NCI-H2081 (cell line): ENCODE results near the gene ACSM4.

ENCODE experiments used
- DNase-seq, 2 experiments: peaks; one replicate each; lab custom pipeline; 2025; lab: John Stamatoyannopoulos, UW

Gene ACSM4

DNA sequence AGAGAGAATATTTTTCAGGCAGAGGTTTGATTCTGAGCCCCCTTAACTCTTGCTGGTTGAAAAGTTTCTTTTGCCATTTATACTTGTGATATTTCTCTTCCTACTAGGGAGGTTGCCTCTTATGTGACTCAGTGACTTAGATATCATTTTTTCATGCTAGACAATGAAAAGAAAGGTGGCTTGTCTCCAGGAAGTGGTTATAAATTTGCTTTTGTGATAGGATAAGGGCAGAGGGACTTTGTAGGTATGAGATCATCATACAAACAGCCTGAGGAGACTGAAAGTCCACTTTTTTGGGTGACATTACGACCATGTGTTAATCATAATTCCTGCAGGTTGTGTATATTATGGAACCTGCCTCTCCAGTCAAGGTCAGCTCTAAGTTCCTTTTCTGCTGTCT is 35.8 kb downstream of the ACSM4 start:
- no peak for DNase-seq

DNA sequence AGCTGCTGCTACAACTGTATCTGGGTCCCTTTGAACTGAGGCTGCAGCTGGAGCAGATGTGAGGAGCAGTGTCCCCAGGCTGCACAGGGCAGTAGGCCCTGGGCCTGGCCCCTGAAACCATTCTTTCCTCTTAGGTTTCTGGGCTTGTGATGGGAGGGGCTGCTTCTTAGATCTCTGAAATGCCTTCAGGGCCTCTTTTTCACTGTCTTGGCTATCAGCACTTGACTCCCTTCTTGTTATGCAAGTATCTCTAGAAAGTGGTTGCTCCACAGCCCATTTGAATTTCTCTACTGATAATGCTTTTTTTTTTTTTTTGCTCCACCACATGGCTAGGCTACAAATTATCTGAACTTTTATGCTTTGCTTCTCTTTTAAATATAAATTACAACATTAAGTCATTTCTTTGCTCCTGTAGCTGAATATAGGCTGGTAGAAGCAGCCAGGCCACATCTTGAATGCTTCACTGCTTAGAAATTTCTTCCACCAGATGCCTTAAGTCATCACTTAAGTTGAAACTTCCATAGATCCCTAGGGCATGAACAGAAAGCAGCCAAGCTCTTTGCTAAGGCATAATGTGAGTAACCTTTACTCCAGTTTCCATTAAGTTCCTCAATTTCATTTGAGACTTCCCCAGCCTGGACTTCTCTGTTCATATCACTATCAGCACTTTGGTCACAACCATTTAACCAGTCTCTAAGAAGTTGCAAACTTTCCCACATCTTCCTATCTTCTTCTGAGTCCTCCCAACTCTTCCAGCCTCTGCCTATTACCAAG is 41.1 kb downstream of the ACSM4 start:
- no peak for DNase-seq

DNA sequence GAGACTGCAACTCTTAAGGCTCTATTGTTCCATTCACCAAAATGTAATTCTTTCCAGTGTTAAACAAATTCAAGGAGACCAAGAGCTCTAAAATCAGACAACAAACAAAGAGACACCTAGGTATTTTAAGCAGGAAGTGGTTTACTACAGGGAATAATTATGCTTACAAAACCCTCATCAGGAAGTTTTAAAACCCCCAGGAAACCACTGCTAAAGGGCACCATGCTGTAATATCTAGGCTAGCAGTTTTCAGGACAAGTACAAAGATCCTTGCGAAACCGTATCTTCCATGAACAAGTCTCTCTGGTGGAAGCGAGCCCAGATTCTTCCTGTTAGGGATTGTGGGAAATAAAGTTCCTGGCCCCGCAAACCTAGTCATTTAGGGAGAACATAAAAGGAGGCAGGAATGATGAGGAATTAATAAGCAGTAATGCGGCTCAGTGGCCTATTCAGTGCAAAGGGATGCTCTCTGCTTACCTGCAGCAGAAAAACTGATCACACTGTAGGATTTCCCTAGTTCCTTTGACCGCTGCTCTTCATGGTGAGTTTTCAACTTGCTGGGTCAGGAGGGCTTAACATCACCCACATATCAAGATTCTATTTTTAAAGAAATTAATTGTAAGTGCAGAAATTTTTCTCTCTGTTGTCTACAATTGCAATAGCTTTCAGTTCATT is 42.8 kb downstream of the ACSM4 start:
- DNase-seq: no peak

DNA sequence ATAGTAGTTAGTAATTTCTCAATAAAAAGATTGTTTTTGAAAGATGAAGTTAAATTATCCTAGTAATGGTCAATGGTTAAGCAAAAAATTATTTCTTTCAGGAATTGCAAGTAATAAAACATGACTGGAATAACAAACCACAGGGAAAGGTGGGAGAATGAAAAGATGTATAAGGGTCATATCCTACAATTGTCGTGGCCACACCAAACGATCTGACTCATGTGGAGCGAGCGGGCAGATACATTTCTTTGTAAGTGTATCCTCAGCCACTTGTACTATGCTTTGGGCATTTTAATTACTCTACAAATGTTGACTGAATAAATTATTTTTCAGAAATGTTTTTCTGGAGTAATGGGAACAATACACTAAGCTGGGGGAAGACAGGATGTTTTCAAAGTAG is 45.5 kb downstream of the ACSM4 start:
- DNase-seq: no peak

DNA sequence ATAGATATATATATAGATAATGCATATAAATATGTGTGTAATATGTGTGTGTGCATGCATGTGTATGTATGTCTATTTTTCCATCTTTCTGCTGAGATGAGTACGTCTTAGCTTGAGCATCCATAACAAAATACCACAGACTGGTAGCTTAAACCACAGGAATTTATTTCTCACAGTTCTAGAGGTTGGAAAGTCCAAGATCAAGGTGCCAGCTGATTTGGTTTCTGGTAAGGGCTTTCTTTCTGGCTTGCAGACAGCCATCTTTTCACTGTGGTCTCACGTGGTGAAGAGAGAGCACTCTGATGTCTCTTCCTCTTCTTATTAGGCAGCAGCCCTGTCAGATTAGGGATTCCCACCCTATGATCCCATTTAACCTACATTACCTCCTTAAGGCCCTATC is 47.3 kb downstream of the ACSM4 start:
- DNase-seq: no peak

DNA sequence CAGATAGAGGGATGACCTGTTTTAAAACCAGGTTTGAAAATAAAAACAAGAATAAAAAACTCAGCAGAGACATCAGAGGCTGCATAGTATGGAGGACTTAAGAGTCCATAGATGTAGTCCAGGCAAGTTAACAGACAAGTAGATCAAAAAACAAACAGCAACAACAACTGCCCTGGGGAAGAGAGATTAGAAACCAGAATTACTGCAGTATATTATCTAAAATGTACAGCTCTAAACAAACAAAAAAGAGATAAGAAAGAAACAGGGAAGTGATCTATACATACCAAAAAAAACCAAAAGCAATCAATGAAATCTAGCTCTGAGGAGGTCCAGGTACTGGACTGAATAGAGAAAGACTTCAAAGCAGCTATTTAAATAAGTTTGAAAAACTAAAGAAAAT is 48.8 kb downstream of the ACSM4 start:
- DNase-seq: no peak

DNA sequence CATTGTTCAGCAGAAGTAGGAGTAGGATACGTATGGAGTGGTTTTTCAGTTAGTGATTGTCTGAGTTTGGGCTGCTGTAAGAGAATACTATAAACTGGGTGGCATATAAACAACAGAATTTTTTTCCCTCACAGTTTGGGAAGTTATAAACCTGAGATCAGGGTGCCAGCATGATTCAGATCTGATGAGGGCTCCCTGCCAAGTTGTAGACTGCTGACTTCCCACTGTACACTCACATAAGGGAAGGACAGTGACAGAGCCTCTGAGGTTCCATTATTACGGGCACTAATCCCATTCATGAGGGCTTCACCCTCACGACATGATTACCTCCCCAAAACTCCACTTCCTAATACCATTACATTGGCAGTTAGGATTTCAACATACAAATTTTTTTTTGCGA is 50.7 kb downstream of the ACSM4 start:
- no peak for DNase-seq

DNA sequence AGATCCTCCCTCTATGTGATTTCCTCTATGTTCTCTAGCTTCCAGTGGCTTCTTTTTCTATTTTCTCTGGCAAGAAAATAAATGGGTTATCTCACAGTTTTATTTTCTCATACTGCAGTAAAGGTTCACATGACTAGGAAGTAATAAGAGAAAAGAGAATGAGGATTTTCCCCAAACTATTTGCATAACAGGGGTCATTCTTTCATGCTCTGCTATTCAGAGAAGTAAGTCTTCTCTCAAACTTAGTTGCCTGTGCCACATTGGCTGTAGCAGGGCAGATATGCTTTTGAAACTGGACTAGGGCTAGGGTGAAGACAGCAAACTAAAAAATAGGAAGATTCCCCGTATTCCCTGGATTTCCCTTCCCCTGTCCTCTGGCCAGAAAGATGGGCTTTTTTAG is 57.4 kb downstream of the ACSM4 start:
- DNase-seq: no peak

DNA sequence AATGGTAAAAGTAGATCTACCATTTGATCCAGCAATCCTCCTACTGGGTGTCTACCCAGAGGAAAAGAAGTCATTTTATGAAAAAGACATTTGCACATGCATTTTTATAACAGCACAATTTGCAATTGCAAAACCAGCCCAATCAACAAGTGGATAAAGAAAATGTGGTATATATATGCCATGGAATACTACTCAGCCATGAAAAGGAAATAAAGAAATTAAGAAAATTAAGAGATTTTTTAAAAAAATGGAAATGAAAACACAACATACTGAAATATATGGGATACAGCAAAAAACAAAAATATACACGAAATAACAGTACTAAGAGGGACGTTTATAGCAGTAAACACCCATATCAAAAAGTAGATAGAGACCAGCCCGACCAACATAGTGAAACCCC is 58.9 kb downstream of the ACSM4 start:
- no peak for DNase-seq

DNA sequence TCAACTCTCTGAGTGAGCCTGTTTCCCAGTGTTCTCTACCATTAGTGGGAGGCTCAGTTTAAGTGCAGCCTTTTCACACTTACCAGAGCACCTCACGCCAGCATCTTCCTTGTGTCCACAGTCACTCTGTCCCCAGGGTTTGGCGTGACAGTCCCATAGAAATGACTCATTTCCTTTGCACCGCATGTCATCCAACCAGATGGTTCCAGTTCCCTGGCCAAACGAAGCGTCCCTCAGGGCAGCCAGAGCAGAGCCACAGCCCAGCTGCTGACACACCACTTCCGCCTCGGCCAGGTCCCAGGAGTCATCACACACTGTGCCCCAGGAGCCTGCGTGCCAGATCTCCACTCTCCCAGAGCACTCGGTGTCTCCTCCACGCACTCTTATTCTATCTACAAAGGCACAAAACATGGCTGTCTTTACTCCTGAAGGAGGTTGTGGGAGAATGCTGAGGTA is 65.4 kb downstream of the ACSM4 start:
- DNase-seq: no peak

DNA sequence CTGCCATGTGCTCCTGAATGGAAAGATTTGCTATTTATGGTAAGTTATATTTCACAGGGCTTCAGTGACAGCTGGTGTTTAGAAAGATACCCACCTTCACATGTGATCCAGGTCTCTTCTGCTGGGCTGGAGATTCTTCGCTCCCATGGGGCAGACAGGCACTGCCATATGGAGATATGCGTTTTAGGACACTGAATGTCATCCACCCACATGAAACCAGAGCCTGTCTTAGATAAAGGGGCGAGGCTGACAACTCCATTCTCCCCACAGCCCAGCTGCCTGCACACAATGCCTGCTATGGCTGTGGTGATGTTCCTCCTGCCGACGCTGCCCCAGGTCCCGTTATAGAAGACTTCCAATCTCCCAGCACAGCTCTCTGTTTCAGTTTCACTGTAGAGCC is 69.4 kb downstream of the ACSM4 start:
- no peak for DNase-seq

DNA sequence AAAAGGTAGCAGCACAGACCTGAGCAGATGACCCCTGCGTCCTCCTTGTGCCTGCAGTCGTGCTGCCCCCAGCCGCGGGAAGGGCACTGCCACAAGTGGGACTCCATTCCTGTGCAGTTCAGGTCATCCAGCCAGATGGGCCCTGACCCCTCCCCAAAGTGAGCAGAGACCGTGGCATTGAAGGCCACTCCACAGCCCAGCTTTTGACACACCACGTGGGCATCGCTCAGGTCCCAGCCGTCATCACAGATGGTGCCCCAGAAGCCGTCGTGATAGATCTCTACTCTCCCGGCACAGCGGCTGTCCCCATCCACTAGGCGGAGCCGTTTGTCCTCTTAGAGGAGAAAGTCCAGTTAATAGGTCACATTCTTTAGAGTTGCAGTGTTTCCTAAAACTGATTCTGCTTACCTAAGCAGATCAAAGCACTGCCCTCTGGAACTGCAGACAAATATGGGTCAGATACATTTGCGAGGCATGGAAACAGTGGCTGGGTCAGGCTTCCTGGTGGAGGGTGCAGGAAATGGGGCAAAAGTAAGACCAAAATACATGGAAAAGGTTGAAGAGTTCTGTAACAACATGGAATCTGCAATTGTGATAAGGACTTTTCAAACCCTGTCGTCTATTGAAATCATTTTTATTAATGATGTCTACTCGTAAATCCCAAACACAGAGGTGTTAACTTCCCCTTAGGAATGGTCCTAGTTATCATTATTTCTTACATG is 70.7 kb downstream of the ACSM4 start:
- no peak for DNase-seq

DNA sequence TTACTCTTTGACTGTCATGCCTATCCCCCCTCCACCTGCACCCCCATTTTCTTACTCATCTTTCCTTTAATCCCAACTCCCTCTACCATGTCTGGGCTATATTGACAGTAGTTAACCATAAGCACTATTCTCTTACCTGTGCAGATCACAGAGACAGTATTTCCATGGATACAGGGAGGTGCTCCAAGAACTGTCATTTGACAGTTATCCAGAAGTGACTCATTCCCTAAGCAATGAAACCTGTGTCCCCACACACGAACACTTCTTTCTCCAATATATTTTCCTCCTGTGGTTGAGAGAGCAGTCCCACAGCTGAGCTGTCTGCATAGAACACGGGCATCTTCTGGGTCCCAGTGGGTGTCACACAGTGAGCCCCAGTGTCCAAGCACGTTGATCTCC is 71.3 kb downstream of the ACSM4 start:
- DNase-seq: no peak

DNA sequence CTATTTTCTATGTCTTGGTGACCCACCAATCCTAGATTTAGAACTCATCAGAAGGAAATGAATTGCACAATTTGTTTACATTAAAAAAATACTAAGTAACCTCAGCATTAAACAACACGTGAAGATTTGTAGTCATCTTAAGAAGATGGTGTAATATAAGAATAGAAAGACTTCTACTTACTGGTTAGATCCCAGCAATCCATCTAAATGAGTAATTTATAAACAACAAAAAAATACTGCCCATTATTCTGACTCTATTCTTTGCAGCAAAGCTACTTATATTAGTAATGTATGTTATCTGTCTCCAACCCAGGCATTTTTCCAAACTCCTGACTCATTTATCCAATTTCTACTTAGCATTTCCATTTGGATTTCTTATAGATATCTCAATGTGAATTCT is 72.3 kb downstream of the ACSM4 start:
- DNase-seq: no peak
